H9 (cell line): Measurements from ENCODE around the gene FYCO1. TPM values are rescaled to one million over a fixed set of nuclear protein-coding genes. Genes with fewer than 3 reads are reported as not detected.

Experiments
- DNase-seq: peaks from one replicate; pipeline ENCODE4 v3.0.0-alpha.2; 2017
- H2AFZ ChIP-seq: one replicate; pipeline ENCODE4 v1.6.1; 2013; ENCODE audit warnings: mild to moderate bottlenecking, low read length, control low read depth, moderate library complexity
- H2AK5ac ChIP-seq: 2 replicates; pipeline ENCODE4 v1.6.1; 2013; ENCODE audit warnings: low read length, control low read depth, mixed read lengths; ENCODE audit not compliant: insufficient read length
- H2BK120ac ChIP-seq: one replicate; pipeline ENCODE4 v1.6.1; 2013; ENCODE audit warnings: low read depth, mild to moderate bottlenecking, low read length, control low read depth, inconsistent platforms; ENCODE audit not compliant: poor library complexity, severe bottlenecking
- H2BK12ac ChIP-seq: 2 replicates; pipeline ENCODE4 v1.6.1; 2013; ENCODE audit warnings: low read length, control low read depth, mixed read lengths, low read depth; ENCODE audit not compliant: insufficient read length
- H2BK15ac ChIP-seq: 2 replicates; pipeline ENCODE4 v1.6.1; 2013; ENCODE audit warnings: low read depth, low read length, control low read depth
- H2BK20ac ChIP-seq: one replicate; pipeline ENCODE4 v1.6.1; 2013; ENCODE audit warnings: low read depth, mild to moderate bottlenecking, low read length, control low read depth, inconsistent platforms; ENCODE audit not compliant: poor library complexity, severe bottlenecking
- H2BK5ac ChIP-seq: 2 replicates; pipeline ENCODE4 v1.6.1; 2013; ENCODE audit warnings: low read length, control low read depth, mixed read lengths; ENCODE audit not compliant: insufficient read length
- H3K14ac ChIP-seq: 2 replicates; pipeline ENCODE4 v1.6.1; 2013; ENCODE audit warnings: low read length, control low read depth; ENCODE audit not compliant: insufficient read depth
- H3K18ac ChIP-seq: 2 replicates; pipeline ENCODE4 v1.6.1; 2013; ENCODE audit warnings: low read depth, mild to moderate bottlenecking, mixed read lengths, low read length, control low read depth; ENCODE audit not compliant: insufficient read length
- H3K23ac ChIP-seq: 2 replicates; pipeline ENCODE4 v1.6.1; 2013; ENCODE audit warnings: low read length, control low read depth, mixed read lengths, low read depth; ENCODE audit not compliant: insufficient read length
- H3K23me2 ChIP-seq: 2 replicates; pipeline ENCODE4 v1.6.1; 2013; ENCODE audit warnings: low read depth, mild to moderate bottlenecking, mixed read lengths, low read length, control low read depth; ENCODE audit not compliant: insufficient read length, poor library complexity, severe bottlenecking
- H3K27ac ChIP-seq: 2 replicates; pipeline ENCODE4 v1.5.1; 2013; ENCODE audit warnings: low read length, control low read depth, mixed read lengths, low read depth; ENCODE audit not compliant: insufficient read length
- H3K27me3 ChIP-seq: 2 replicates; pipeline ENCODE4 v1.6.1; 2013; ENCODE audit warnings: low read length, control low read depth, inconsistent platforms; ENCODE audit not compliant: insufficient read depth
- H3K4ac ChIP-seq: 2 replicates; pipeline ENCODE4 v1.6.1; 2013; ENCODE audit warnings: low read depth, mild to moderate bottlenecking, control low read depth, inconsistent platforms, low read length, moderate library complexity
- H3K4me1 ChIP-seq: 2 replicates; pipeline ENCODE4 v1.6.1; 2013; ENCODE audit warnings: low read length, control low read depth, inconsistent platforms; ENCODE audit not compliant: insufficient read depth
- H3K4me2 ChIP-seq: 2 replicates; pipeline ENCODE4 v1.6.1; 2013; ENCODE audit warnings: low read length, control low read depth, mixed read lengths; ENCODE audit not compliant: insufficient read length, insufficient read depth
- H3K56ac ChIP-seq: 2 replicates; pipeline ENCODE4 v1.6.1; 2013; ENCODE audit warnings: low read depth, mild to moderate bottlenecking, mixed read lengths, low read length, control low read depth; ENCODE audit not compliant: insufficient read length
- H3K79me1 ChIP-seq: 2 replicates; pipeline ENCODE4 v1.6.1; 2013; ENCODE audit warnings: low read depth, mild to moderate bottlenecking, moderate library complexity, low read length, control low read depth, inconsistent platforms; ENCODE audit not compliant: insufficient read depth, poor library complexity, severe bottlenecking
- H3K79me2 ChIP-seq: 2 replicates; pipeline ENCODE4 v1.6.1; 2013; ENCODE audit warnings: low read length, control low read depth, inconsistent platforms; ENCODE audit not compliant: insufficient read depth
- H3K9ac ChIP-seq: 2 replicates; pipeline ENCODE4 v1.6.1; 2013; ENCODE audit warnings: low read length, control low read depth, mixed read lengths; ENCODE audit not compliant: insufficient read length; ENCODE audit errors: extremely low read depth
- H3K9me3 ChIP-seq: one replicate; pipeline ENCODE4 v1.6.1; 2013; ENCODE audit warnings: low read depth, low read length, inconsistent platforms; ENCODE audit not compliant: control insufficient read depth
- H3T11ph ChIP-seq: one replicate; pipeline ENCODE4 v1.6.1; 2013; ENCODE audit warnings: mild to moderate bottlenecking, low read length, control low read depth, inconsistent platforms
- H4K20me1 ChIP-seq: one replicate; pipeline ENCODE4 v1.6.1; 2013; ENCODE audit not compliant: control insufficient read depth, insufficient read length, insufficient read depth
- H4K5ac ChIP-seq: 2 replicates; pipeline ENCODE4 v1.6.1; 2013; ENCODE audit warnings: low read depth, mild to moderate bottlenecking, mixed read lengths, low read length, control low read depth; ENCODE audit not compliant: insufficient read length
- H4K8ac ChIP-seq: replicated peaks from 2 replicates; pipeline ENCODE4 v1.6.1; 2013; ENCODE audit warnings: low read length, control low read depth, mixed read lengths, low read depth; ENCODE audit not compliant: insufficient read length
- H4K91ac ChIP-seq: 2 replicates; pipeline ENCODE4 v1.6.1; 2013; ENCODE audit warnings: low read depth, mild to moderate bottlenecking, moderate library complexity, mixed read lengths, low read length, control low read depth; ENCODE audit not compliant: insufficient read length
- H3K27ac Mint-ChIP-seq, 3 experiments: 2 replicates in 2 of 3; 3 replicates in 1 of 3; pipeline ENCODE4 v1.8.0; 2020 to 2021; ENCODE audit warnings: mixed read lengths in 3 of 3, mild to moderate bottlenecking in 1 of 3, moderate library complexity in 1 of 3
- H3K27me3 Mint-ChIP-seq: 2 replicates; pipeline ENCODE4 v1.8.0; 2021; ENCODE audit warnings: low read depth, mild to moderate bottlenecking, moderate library complexity, mixed read lengths
- H3K36me3 Mint-ChIP-seq, 3 experiments: 2 replicates in 2 of 3; 3 replicates in 1 of 3; pipeline ENCODE4 v1.8.0; 2020 to 2021; ENCODE audit warnings: low read depth in 3 of 3, mixed read lengths in 3 of 3; ENCODE audit not compliant: insufficient read depth in 1 of 3
- H3K4me1 Mint-ChIP-seq, 2 experiments: 2 replicates each; pipeline ENCODE4 v1.8.0; 2020; ENCODE audit warnings: mixed read lengths in 2 of 2
- H3K4me3 Mint-ChIP-seq, 2 experiments: 2 replicates in 1 of 2; 3 replicates in 1 of 2; pipeline ENCODE4 v1.8.0; 2020 to 2021; ENCODE audit warnings: mild to moderate bottlenecking in 2 of 2, mixed read lengths in 2 of 2, moderate library complexity in 1 of 2
- H3K9me3 Mint-ChIP-seq, 2 experiments: 2 replicates in 1 of 2; 3 replicates in 1 of 2; pipeline ENCODE4 v1.8.0; 2020; ENCODE audit warnings: mild to moderate bottlenecking in 2 of 2, mixed read lengths in 2 of 2, moderate library complexity in 1 of 2
- CTCF ChIP-seq: fragments of 200-600 bp; sonication (generic); conservative IDR thresholded peaks from 3 replicates; pipeline ENCODE4 v1.8.0; 2021; ENCODE audit warnings: antibody characterized with exemption, mild to moderate bottlenecking
- WGBS: extraction: QIAGEN DNeasy Blood & Tissue Kit; methylation state at CpG from one replicate; pipeline ENCODE4 v1.1.7; 2013; ENCODE audit warnings: missing lambda C conversion rate, low lambda C conversion rate, mixed read lengths; ENCODE audit not compliant: insufficient read length; ENCODE audit errors: extremely low coverage; 5-methylcytosine and 5-hydroxymethylcytosine counted together
- total RNA-seq: library from RNA; stranded (reverse); gene quantifications from 2 replicates; pipeline ENCODE4 v1.2.1, GENCODE V29; 2021

The FYCO1 gene
- total RNA-seq, 1 experiment from 2014 or later: 10.4 TPM

- TF ChIP-seq CTCF: no peak
- Histone ChIP-seq H4K8ac (no peak overlapping the region), H4K91ac (no peak overlapping the region), H2BK20ac (no peak overlapping the region), H3K79me2 (no peaks in the 10 kb centered on the region), H3K4ac (no peak overlapping the region), H3K4me2 (no peak overlapping the region), H3T11ph (no peak overlapping the region), H2BK15ac (no peak overlapping the region), H2BK120ac (no peak overlapping the region), H3K9ac (no peak overlapping the region), H2BK5ac (no peak overlapping the region), H3K14ac (no peak overlapping the region), H3K79me1 (no peaks in the 10 kb centered on the region), H3K9me3 (no peaks in the 10 kb centered on the region), H3K23me2 (no peaks in the 10 kb centered on the region), H3K4me1 (no peaks in the 10 kb centered on the region), H2AFZ (no peak overlapping the region), H4K5ac (no peak overlapping the region), H3K56ac (no peak overlapping the region), H2AK5ac (no peak overlapping the region), H2BK12ac (no peak overlapping the region), H3K18ac (no peak overlapping the region), H4K20me1 (no peaks in the 10 kb centered on the region), H3K27me3 (no peaks in the 10 kb centered on the region), H3K23ac (no peak overlapping the region), H3K27ac (no peak overlapping the region)
- DNase-seq: no peak
- Mint-ChIP-seq H3K27me3 (peaks cover 1% of the 10 kb centered on the region), H3K27ac (no peak overlapping the region), H3K4me1 (peaks cover 0 to 4% of the 10 kb centered on the region in 2 experiments; a peak in 1 of 4 replicates), H3K36me3 (no peaks in the 10 kb centered on the region; a peak in 2 of 7 replicates), H3K9me3 (peaks cover 0 to 2% of the 10 kb centered on the region in 2 experiments; a peak in 2 of 5 replicates), H3K4me3 (no peak overlapping the region)
- whole genome bisulfite sequencing: no CpG with 5 or more reads among the region's 2 CpGs
Observed at GRCh38 chr3:46017720-46018119, 22.1 kb upstream of the FYCO1 start.
